Measurements from ENCODE around the gene CDKN3.
"Not testable (repeated sequence)": the region's sequence is repeated elsewhere in the genome, so short reads cannot be mapped to it uniquely, and the experiment has no call there.

The CDKN3 gene

GRCh38 chr14:54447231-54447692 lies 50.5 kb downstream of the CDKN3 start:
- no peak for TF ChIP-seq CTCF (conservative IDR thresholded peaks at IDR 0.05; ENCODE audit: low read length)
- H3K4me3 ChIP-seq (ENCODE audit: low read length): no peak overlapping the region
- peak; percentile 59 for DNase-seq (ENCODE audit: low read depth)

- peak; percentile 86 for DNase-seq (ENCODE audit: low read depth)
- no peak for TF ChIP-seq CTCF (conservative IDR thresholded peaks at IDR 0.05; ENCODE audit: low read length)
- H3K4me3 ChIP-seq (ENCODE audit: low read length): no peak overlapping the region
These were observed 53.7 kb downstream of the CDKN3 start for GRCh38 chr14:54450535-54450934.

- no peak for TF ChIP-seq CTCF (conservative IDR thresholded peaks at IDR 0.05; ENCODE audit: low read length)
These were observed 54.4 kb downstream of the CDKN3 start for GRCh38 chr14:54451121-54451601.

GRCh38 chr14:54451961-54452360 lies 55.2 kb downstream of the CDKN3 start:
- H3K4me3 ChIP-seq (ENCODE audit: low read length): no peak overlapping the region
- no peak for TF ChIP-seq CTCF (conservative IDR thresholded peaks at IDR 0.05; ENCODE audit: low read length)
- DNase-seq (ENCODE audit: low read depth): no peak

More at GRCh38 chr14:54451121-54451601, 54.4 kb downstream of the CDKN3 start:
- H3K4me3 ChIP-seq (ENCODE audit: low read length): no peak overlapping the region
- DNase-seq (ENCODE audit: low read depth): no peak

DNA sequence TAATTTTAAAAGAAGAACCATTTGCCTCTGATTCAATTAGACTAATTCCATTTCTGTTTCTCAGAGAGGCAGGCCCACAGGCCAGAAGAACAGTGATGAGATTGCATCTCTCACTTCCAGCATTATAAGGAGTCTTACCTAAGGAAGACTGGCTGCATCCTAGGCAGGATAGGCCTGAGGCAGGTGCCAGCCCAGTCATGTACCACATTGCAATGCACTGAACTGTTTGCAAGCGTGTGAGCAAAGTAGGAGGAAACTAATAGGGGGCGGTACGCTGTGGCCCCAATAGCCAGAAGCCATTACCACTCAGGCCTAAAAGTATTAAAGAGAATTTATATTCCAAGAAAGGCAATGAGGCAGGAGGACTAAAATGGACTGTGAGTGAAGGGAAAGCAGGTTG lies 56.4 kb downstream of the CDKN3 start:
- no peak for DNase-seq (ENCODE audit: low read depth)
- no peak overlapping the region for H3K4me3 ChIP-seq (ENCODE audit: low read length)
- no peak for TF ChIP-seq CTCF (conservative IDR thresholded peaks at IDR 0.05; ENCODE audit: low read length)

DNA sequence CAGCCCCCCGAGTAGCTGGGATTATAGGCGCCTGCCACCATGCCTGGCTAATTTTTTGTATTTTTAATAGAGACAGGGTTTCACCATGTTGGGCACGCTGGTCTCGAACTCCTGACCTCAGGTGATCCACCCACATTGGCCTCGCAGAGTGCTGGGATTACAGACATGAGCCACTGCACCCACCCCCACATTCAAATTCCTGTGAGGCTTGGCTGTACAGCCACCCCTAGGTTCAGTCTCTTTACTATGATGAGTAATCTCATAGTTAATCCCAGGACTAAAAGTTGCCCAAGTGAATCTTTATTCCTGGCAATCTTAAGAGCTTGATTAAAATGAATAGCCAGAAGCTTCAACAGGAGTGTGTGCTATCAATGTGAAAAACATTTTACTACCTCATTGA lies 57.2 kb downstream of the CDKN3 start:
- peak; percentile 58 for DNase-seq (ENCODE audit: low read depth)

GRCh38 chr14:54455363-54455762 lies 58.6 kb downstream of the CDKN3 start:
- no peak overlapping the region for H3K4me3 ChIP-seq (ENCODE audit: low read length)
- TF ChIP-seq CTCF (conservative IDR thresholded peaks at IDR 0.05; ENCODE audit: low read length): no peak
- no peak for DNase-seq (ENCODE audit: low read depth)

More for the DNA sequence above, 57.2 kb downstream of the CDKN3 start:
- H3K4me3 ChIP-seq (ENCODE audit: low read length): not testable (repeated sequence)

DNA sequence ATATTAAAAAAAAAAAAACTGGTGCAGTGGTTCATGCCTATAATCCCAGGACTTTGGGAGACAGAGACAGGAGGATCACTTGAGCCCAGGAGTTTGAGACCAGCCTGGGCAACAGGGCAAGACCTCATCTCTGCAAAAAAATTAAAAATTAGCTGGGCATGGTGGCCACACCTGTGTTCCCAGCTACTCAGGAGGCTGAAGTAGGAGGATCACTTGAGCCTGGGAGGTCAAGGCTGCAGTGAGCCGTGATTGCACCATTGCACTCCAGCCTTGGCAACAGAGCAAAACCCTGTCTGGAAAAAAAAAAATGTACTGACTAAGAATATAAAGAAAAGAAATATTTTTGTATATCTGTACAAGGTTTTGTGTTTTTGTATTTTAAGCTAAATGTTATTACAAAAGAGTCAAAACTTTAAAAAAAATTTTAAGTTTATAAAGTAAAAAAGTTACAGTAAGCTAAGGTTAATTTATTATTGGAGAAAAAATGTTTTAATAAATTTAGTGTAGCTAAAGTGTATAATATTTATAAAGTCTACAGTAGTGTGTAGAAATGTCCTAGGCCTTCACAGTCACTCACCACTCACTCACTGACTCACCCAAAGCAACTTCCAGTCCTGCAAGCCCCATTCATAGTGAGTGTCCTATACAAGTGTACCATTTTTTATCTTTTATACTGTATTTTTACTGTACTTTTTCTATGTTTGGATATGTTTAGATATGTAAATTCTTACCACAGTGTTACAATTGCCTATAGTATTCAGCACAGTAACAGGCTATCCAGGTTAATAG lies 60.2 kb downstream of the CDKN3 start:
- DNase-seq (ENCODE audit: low read depth); H3K4me3 ChIP-seq (ENCODE audit: low read length): not testable (repeated sequence)

All from AG10803 (cell line).